Osteocyte (in vitro differentiated cells): ENCODE results near the gene NTMT2. TPM values are rescaled to one million over a fixed set of nuclear protein-coding genes. Genes with fewer than 3 reads are reported as not detected.

Source experiments
- DNase-seq: peaks from one replicate; pipeline ENCODE4 v3.0.0; 2021; ENCODE audit warnings: mixed read lengths; ENCODE audit not compliant: unreplicated experiment; ENCODE audit errors: extremely low spot score
- H3K27ac Mint-ChIP-seq: one replicate; pipeline ENCODE4 v1.8.0; 2021; ENCODE audit warnings: mild to moderate bottlenecking, mixed read lengths; ENCODE audit not compliant: unreplicated experiment
- H3K27me3 Mint-ChIP-seq: one replicate; pipeline ENCODE4 v1.8.0; 2021; ENCODE audit warnings: mixed read lengths; ENCODE audit not compliant: unreplicated experiment
- H3K36me3 Mint-ChIP-seq: one replicate; pipeline ENCODE4 v1.8.0; 2021; ENCODE audit warnings: mixed read lengths; ENCODE audit not compliant: unreplicated experiment
- H3K4me1 Mint-ChIP-seq: one replicate; pipeline ENCODE4 v1.8.0; 2021; ENCODE audit warnings: mixed read lengths; ENCODE audit not compliant: unreplicated experiment
- H3K4me3 Mint-ChIP-seq: one replicate; pipeline ENCODE4 v1.8.0; 2021; ENCODE audit warnings: mild to moderate bottlenecking, moderate library complexity, mixed read lengths; ENCODE audit not compliant: unreplicated experiment
- H3K9me3 Mint-ChIP-seq: one replicate; pipeline ENCODE4 v1.8.0; 2021; ENCODE audit warnings: mixed read lengths; ENCODE audit not compliant: unreplicated experiment
- CTCF ChIP-seq: fragments of 200-600 bp; sonication (generic); IDR thresholded peaks from 2 replicates; pipeline ENCODE4 v1.5.0; 2021; ENCODE audit warnings: antibody characterized with exemption, mild to moderate bottlenecking, moderate library complexity
- total RNA-seq: library from RNA; stranded (reverse); gene quantifications from 2 replicates; pipeline ENCODE4 v1.2.1, GENCODE V29; 2021

The NTMT2 gene
- total RNA-seq, 1 donor from 2014 or later: not detected

GRCh38 chr1:170131984-170132383, 13.8 kb upstream of the NTMT2 start:
- Mint-ChIP-seq H3K4me3 (no peak overlapping the region), H3K36me3 (no peaks in the 10 kb centered on the region), H3K9me3 (no peaks in the 10 kb centered on the region), H3K27me3 (no peaks in the 10 kb centered on the region), H3K4me1 (peaks cover 1% of the 10 kb centered on the region), H3K27ac (no peak overlapping the region)
- DNase-seq: no peak
- no peak for TF ChIP-seq CTCF

GRCh38 chr1:170133766-170134495, 11.8 kb upstream of the NTMT2 start:
- Mint-ChIP-seq H3K4me1 (no peaks in the 10 kb centered on the region), H3K36me3 (no peaks in the 10 kb centered on the region), H3K27ac (no peak overlapping the region), H3K27me3 (peaks cover 3% of the 10 kb centered on the region), H3K4me3 (no peak overlapping the region), H3K9me3 (no peaks in the 10 kb centered on the region)
- no peak for TF ChIP-seq CTCF
- no peak for DNase-seq

GRCh38 chr1:170134521-170134920, 11.2 kb upstream of the NTMT2 start:
- TF ChIP-seq CTCF: no peak
- DNase-seq: no peak
- Mint-ChIP-seq H3K9me3 (no peaks in the 10 kb centered on the region), H3K4me1 (no peaks in the 10 kb centered on the region), H3K36me3 (no peaks in the 10 kb centered on the region), H3K27me3 (peaks cover 3% of the 10 kb centered on the region), H3K4me3 (no peak overlapping the region), H3K27ac (no peak overlapping the region)

- DNase-seq: no peak
- H3K4me3 Mint-ChIP-seq: no peak overlapping the region
- peaks cover 7% of the 10 kb centered on the region for H3K9me3 Mint-ChIP-seq
- peaks cover 3% of the 10 kb centered on the region for H3K27me3 Mint-ChIP-seq
- H3K36me3 Mint-ChIP-seq: no peaks in the 10 kb centered on the region
- H3K27ac Mint-ChIP-seq: no peak overlapping the region
- no peaks in the 10 kb centered on the region for H3K4me1 Mint-ChIP-seq
- TF ChIP-seq CTCF: no peak
These were observed 5.4 kb upstream of the NTMT2 start for GRCh38 chr1:170140371-170140770.

GRCh38 chr1:170145061-170145460, 698 bp upstream of the NTMT2 start:
- Mint-ChIP-seq H3K36me3 (no peaks in the 10 kb centered on the region), H3K9me3 (peaks cover 7% of the 10 kb centered on the region), H3K27ac (no peak overlapping the region), H3K27me3 (no peaks in the 10 kb centered on the region), H3K4me1 (peaks cover 10% of the 10 kb centered on the region), H3K4me3 (no peak overlapping the region)
- TF ChIP-seq CTCF: no peak
- no peak for DNase-seq
